Naive B cell (primary cell): ENCODE data around the gene NQO1. TPM values are rescaled to one million over a fixed set of nuclear protein-coding genes. Genes with fewer than 3 reads are reported as not detected.

ENCODE experiments used
- ATAC-seq, 2 donors: fragments of 150-1000 bp; cut with Tn5 transposase; 2 replicates each; pipeline ENCODE4 v1.10.0; 2021; ENCODE audit warnings: low read depth in 2 of 2, mild to moderate bottlenecking in 2 of 2, moderate library complexity in 2 of 2
- DNase-seq: peaks from one replicate; pipeline ENCODE4 v3.0.0; 2022
- H3K27ac Mint-ChIP-seq, 6 donors: one replicate each; pipeline ENCODE4 v1.8.0; 2020 to 2022; ENCODE audit warnings: mild to moderate bottlenecking in 6 of 6, mixed read lengths in 6 of 6, moderate library complexity in 5 of 6, inconsistent platforms in 2 of 6
- H3K27me3 Mint-ChIP-seq, 3 donors: one replicate each; pipeline ENCODE4 v1.8.0; 2021 to 2022; ENCODE audit warnings: mixed read lengths in 3 of 3, mild to moderate bottlenecking in 1 of 3
- H3K36me3 Mint-ChIP-seq, 2 donors: one replicate each; pipeline ENCODE4 v1.8.0; 2020 to 2022; ENCODE audit warnings: mixed read lengths in 2 of 2, inconsistent platforms in 1 of 2, mild to moderate bottlenecking in 1 of 2
- H3K4me1 Mint-ChIP-seq, 3 donors: one replicate each; pipeline ENCODE4 v1.8.0; 2020 to 2022; ENCODE audit warnings: mixed read lengths in 3 of 3, inconsistent platforms in 1 of 3, mild to moderate bottlenecking in 1 of 3, moderate library complexity in 1 of 3
- H3K4me3 Mint-ChIP-seq, 8 donors: one replicate each; pipeline ENCODE4 v1.8.0; 2020 to 2022; ENCODE audit warnings: mild to moderate bottlenecking in 8 of 8, mixed read lengths in 8 of 8, moderate library complexity in 8 of 8, inconsistent platforms in 2 of 8
- H3K9me3 Mint-ChIP-seq, 7 donors: one replicate each; pipeline ENCODE4 v1.8.0; 2020 to 2022; ENCODE audit warnings: mixed read lengths in 7 of 7, mild to moderate bottlenecking in 5 of 7, inconsistent platforms in 2 of 7, moderate library complexity in 1 of 7
- polyA plus RNA-seq, 6 donors: library from polyadenylated mRNA; unstranded; fragments of 300-500 nt; fragmentation: Illumina TruSeq; gene quantifications; one replicate each; pipeline ENCODE4 v1.2.3, GENCODE V29; 2021; ENCODE audit warnings: low read depth in 6 of 6

NQO1 gene
- polyA plus RNA-seq, 6 donors from 2014 or later = 1.3 to 5.7 (median 3.2) TPM

DNA sequence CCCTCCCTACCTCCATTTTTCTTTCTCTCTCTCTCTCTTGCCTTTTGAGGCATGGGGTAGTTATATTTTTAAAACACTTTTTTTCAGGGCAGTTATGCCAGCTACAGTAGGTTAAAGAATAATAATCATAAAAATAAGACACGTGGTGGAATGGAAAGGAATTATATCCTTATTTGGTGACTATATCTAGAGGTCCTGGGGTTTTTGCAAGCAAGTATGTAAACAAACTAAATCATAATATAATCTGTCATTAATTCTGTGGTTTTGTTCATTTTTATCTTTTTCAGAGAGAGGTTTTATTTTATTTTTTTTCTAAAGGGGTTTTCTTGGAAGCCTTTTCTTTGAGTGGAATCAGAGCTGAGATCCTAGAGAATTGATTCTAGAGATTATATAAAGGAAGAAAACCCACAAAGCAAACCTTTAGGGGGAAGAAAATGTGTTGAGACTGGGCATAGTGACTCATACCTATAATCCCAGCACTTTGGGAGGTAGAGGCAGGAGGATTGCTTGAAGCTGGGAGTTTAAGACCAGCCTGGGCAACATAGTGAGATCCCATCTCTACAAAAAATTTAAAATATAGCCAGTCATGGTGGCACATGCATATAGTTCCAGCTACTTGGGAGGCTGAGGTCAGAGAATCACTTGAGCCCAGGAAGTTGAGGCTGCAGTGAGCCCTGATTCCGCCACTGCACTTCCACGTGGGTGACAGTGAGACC is 53.2 kb downstream of the NQO1 start:
- peaks cover 16 to 20% of the 10 kb centered on the region in 2 donors for H3K36me3 Mint-ChIP-seq
- no peak for DNase-seq
- peak overlapping the region in 2 of 6 donors; percentile 7 to 34 for H3K27ac Mint-ChIP-seq
- no peaks in the 10 kb centered on the region for H3K27me3 Mint-ChIP-seq
- H3K4me1 Mint-ChIP-seq = no peaks in the 10 kb centered on the region
- no peak for ATAC-seq
- no peaks in the 10 kb centered on the region for H3K9me3 Mint-ChIP-seq
- H3K4me3 Mint-ChIP-seq = peak overlapping the region in 2 of 8 donors; percentile 15 to 33

GRCh38 chr16:69672315-69672997 is 53.9 kb downstream of the NQO1 start:
- ATAC-seq = no peak
- Mint-ChIP-seq H3K27ac (no peak overlapping the region), H3K36me3 (peaks cover 16 to 18% of the 10 kb centered on the region in 2 donors), H3K4me1 (no peaks in the 10 kb centered on the region), H3K4me3 (no peak overlapping the region), H3K9me3 (no peaks in the 10 kb centered on the region), H3K27me3 (no peaks in the 10 kb centered on the region)
- DNase-seq = no peak

- H3K27ac Mint-ChIP-seq = peak overlapping the region in 1 of 6 donors; percentile 88
- H3K9me3 Mint-ChIP-seq = no peaks in the 10 kb centered on the region
- no peak overlapping the region for H3K4me3 Mint-ChIP-seq
- H3K4me1 Mint-ChIP-seq = no peaks in the 10 kb centered on the region
- H3K27me3 Mint-ChIP-seq = no peaks in the 10 kb centered on the region
- ATAC-seq (no peak), DNase-seq (no peak)
- peaks cover 5 to 8% of the 10 kb centered on the region in 2 donors for H3K36me3 Mint-ChIP-seq
Measured at GRCh38 chr16:69669577-69669976, 56.8 kb downstream of the NQO1 start.

- H3K4me1 Mint-ChIP-seq = no peaks in the 10 kb centered on the region
- ATAC-seq (no peak), DNase-seq (no peak)
- no peaks in the 10 kb centered on the region for H3K9me3 Mint-ChIP-seq
- H3K4me3 Mint-ChIP-seq = no peak overlapping the region
- no peak overlapping the region for H3K27ac Mint-ChIP-seq
- H3K36me3 Mint-ChIP-seq = peaks cover 4 to 7% of the 10 kb centered on the region in 2 donors
- H3K27me3 Mint-ChIP-seq = no peaks in the 10 kb centered on the region
Measured at GRCh38 chr16:69663846-69664245, 62.5 kb downstream of the NQO1 start.

DNA sequence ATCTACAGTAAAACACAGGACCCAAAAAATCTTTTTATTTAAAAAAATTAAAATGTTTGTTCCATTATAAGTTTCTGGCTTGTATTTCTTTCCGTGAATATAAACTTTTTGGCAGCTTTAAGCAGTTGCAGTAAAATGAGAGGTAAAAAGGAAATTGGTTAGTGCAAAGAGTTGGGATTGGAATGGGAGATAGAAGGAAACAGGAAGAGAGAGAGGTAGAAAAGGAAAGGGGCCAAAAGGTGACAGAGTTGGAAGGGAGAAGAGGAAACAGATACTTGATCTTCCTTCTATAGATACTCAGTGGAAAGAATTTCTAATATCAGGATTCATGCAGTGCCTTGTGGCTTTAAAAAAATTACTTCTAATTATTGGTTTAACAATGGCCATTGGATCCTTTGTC is 63.5 kb downstream of the NQO1 start:
- Mint-ChIP-seq H3K27me3 (no peaks in the 10 kb centered on the region), H3K9me3 (no peaks in the 10 kb centered on the region), H3K36me3 (peaks cover 4 to 7% of the 10 kb centered on the region in 2 donors), H3K4me3 (no peak overlapping the region), H3K4me1 (no peaks in the 10 kb centered on the region), H3K27ac (peak overlapping the region in 1 of 6 donors; percentile 14)
- no peak for DNase-seq
- no peak for ATAC-seq

DNA sequence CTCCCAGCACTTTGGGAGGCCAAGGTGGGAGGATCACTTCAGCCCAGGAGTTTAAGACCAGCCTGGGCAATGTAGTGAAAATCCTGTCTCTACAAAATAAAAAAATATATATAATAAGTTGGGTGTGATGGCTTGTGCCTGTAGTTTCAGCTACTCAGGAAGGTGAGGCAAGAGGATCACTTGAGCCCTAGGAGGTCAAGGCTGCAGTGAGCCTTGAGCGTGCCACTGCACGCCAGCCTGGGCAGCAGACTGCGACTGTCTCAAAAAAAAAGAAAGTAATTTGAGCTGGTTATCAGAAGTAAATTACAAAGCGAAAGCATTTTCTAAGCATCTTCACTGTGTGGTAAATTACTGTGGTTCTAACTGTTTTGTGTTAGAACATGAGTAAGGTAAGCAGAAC is 66.2 kb downstream of the NQO1 start:
- H3K4me1 Mint-ChIP-seq = no peaks in the 10 kb centered on the region
- no peak for ATAC-seq
- no peak overlapping the region for H3K27ac Mint-ChIP-seq
- no peak for DNase-seq
- H3K9me3 Mint-ChIP-seq = no peaks in the 10 kb centered on the region
- no peak overlapping the region for H3K4me3 Mint-ChIP-seq
- no peaks in the 10 kb centered on the region for H3K27me3 Mint-ChIP-seq
- peaks cover 4 to 7% of the 10 kb centered on the region in 2 donors for H3K36me3 Mint-ChIP-seq

Other genes starting within 250 kb of the NQO1 start
- gene NFAT5, start 160.6 kb downstream of the NQO1 start, polyA plus RNA-seq = 10 to 100 TPM in 2 of 6 donors, 1 to 10 TPM in 3, under 1 TPM in 1; 0.54 to 12.4 (median 9.0) TPM
- 10 to 100 TPM; 11.4 to 50.7 (median 45.0) TPM for gene NOB1, start 28.4 kb upstream of the NQO1 start, polyA plus RNA-seq
- 10 to 100 TPM; 26.3 to 59.7 (median 39.3) TPM for gene WWP2, start 35.8 kb upstream of the NQO1 start, polyA plus RNA-seq
- gene CLEC18A, start 224.8 kb upstream of the NQO1 start, polyA plus RNA-seq = under 1 TPM in 3 of 6 donors, not detected in 3; 0.09 to 0.69 (median 0.39) TPM